Ovary (tissue), 9 donors: ENCODE results near the gene ANK3. TPM values are rescaled to one million over a fixed set of nuclear protein-coding genes. Genes with fewer than 3 reads are reported as not detected.

ENCODE experiments used
- DNase-seq, 5 donors: peaks; one replicate each; pipeline ENCODE4 v3.0.0-alpha.2; 2019 to 2020
- H3K27ac ChIP-seq, 2 donors: fragments of 200-600 bp; one replicate each; pipeline versions ENCODE4 v1.5.1 to v1.8.0; 2019 to 2022
- H3K27me3 ChIP-seq: fragments of 200-600 bp; one replicate; pipeline ENCODE4 v1.8.0; 2022
- H3K36me3 ChIP-seq: fragments of 200-600 bp; sonication (generic); one replicate; pipeline ENCODE4 v1.5.1; 2019
- H3K4me1 ChIP-seq: one replicate; pipeline ENCODE4 v1.8.1; 2013; ENCODE audit warnings: mild to moderate bottlenecking, moderate library complexity; ENCODE audit not compliant: insufficient read depth
- H3K4me3 ChIP-seq: fragments of 200-600 bp; sonication (generic); one replicate; pipeline ENCODE4 v1.5.1; 2017
- H3K9me3 ChIP-seq, 2 donors: fragments of 200-600 bp in 1 of 2; sonication (generic) in 1 of 2; one replicate each; pipeline versions ENCODE4 v1.5.1 to v1.8.1; 2013 to 2019; ENCODE audit warnings: mild to moderate bottlenecking in 1 of 2, moderate library complexity in 1 of 2
- CTCF ChIP-seq, 3 donors: fragments of 450-650 bp in 2 of 3; fragments of 200-600 bp in 1 of 3; IDR thresholded peaks; one replicate each; pipeline versions ENCODE4 v1.5.1 to v1.8.0; 2016 to 2022; ENCODE audit warnings: antibody characterized with exemption in 3 of 3, mild to moderate bottlenecking in 1 of 3
- EP300 ChIP-seq: sonication (generic); formaldehyde crosslinking; IDR thresholded peaks from one replicate; pipeline ENCODE4 v1.6.1; 2017; ENCODE audit warnings: antibody characterized with exemption
- POLR2A ChIP-seq: fragments of 450-650 bp; IDR thresholded peaks from one replicate; pipeline ENCODE4 v1.6.1; 2017; ENCODE audit warnings: antibody characterized with exemption, mild to moderate bottlenecking, moderate library complexity
- WGBS, 3 donors: extraction: QIAGEN DNeasy Blood & Tissue Kit in 1 of 3; methylation state at CpG; one replicate each; pipeline versions ENCODE4 v1.1.5 to v1.1.7; 2013 to 2017; 5-methylcytosine and 5-hydroxymethylcytosine counted together
- intact Hi-C, 4 donors: fragments of 100-400 bp; cut with DNase I; formaldehyde crosslinking; loops; one replicate each; pipeline versions ENCODE4 v1.11.0 to v1.15.1; 2022 to 2023
- polyA plus RNA-seq, 2 donors: library from polyadenylated mRNA; stranded (reverse); fragments of 200-250 nt in 1 of 2; fragments of 350-450 nt in 1 of 2; fragmentation: Illumina TruSeq in 1 of 2; extraction: RNeasy Lipid Tissue Mini Kit (QIAGEN cat#74804) in 1 of 2; gene quantifications; one replicate each; pipeline ENCODE4 v1.2.3, GENCODE V29; 2013 to 2014
- total RNA-seq, 7 donors: library from RNA; depleted of rRNA in 2 of 7; stranded (reverse); fragments of >200 nt in 2 of 7; fragmentation: NEBNext Ultra II Directional in 3 of 7; extraction: Animal tissue kit (Norgen Biotek cat#: 25700) in 3 of 7; gene quantifications; one replicate each; pipeline versions ENCODE4 v1.1.0 to v1.2.4, GENCODE V29; 2016 to 2023
- donor health status: DM: no; HTN: no; CAD: no; lungs with moderate emphysema.
- donor health status: DM: no; HTN: no; CAD: no.
- donor health status: Bipolar disorder and iron deficiency.
- donor health status: DM: yes; HTN: yes; CAD: no.
- donor health status: DM: no; HTN: no; CAD: no.
- donor health status: DM: yes; HTN: yes; CAD: no.

ANK3 gene
- total and polyA plus RNA-seq, 9 donors = 11.4 to 74.1 (median 28.3) TPM

GRCh38 chr10:60176925-60177324 lies 212.8 kb downstream of the ANK3 start:
- DNase-seq = no peak
- no peaks in the 10 kb centered on the region for H3K4me1 ChIP-seq
- WGBS, 3 donors = 77 to 97% (median 79%) methylated on average over 3 of the region's 3 CpGs
- intact Hi-C loops = no loop called here
- H3K9me3 ChIP-seq = no peaks in the 10 kb centered on the region
- H3K4me3 ChIP-seq = no peak overlapping the region
- H3K27ac ChIP-seq = no peak overlapping the region
- TF ChIP-seq CTCF (IDR thresholded peaks at IDR 0.05) (no peak), POLR2A (no peak), EP300 (no peak)
- no peaks in the 10 kb centered on the region for H3K27me3 ChIP-seq
- H3K36me3 ChIP-seq = no peaks in the 10 kb centered on the region

GRCh38 chr10:60175441-60175971 lies 214.2 kb downstream of the ANK3 start:
- TF ChIP-seq POLR2A = no peak
- no peak for TF ChIP-seq CTCF (IDR thresholded peaks at IDR 0.05)
- TF ChIP-seq EP300 = no peak
- intact Hi-C loops = no loop called here
- H3K27ac ChIP-seq = no peak overlapping the region
- no peak overlapping the region for H3K4me3 ChIP-seq
- no peaks in the 10 kb centered on the region for H3K9me3 ChIP-seq
- no peaks in the 10 kb centered on the region for H3K36me3 ChIP-seq
- no peaks in the 10 kb centered on the region for H3K4me1 ChIP-seq
- WGBS, 3 donors = 27 to 50% (median 46%) methylated on average over 4 of the region's 4 CpGs
- no peaks in the 10 kb centered on the region for H3K27me3 ChIP-seq
- DNase-seq = no peak

- no peak overlapping the region for H3K4me3 ChIP-seq
- H3K27ac ChIP-seq = no peak overlapping the region
- no peaks in the 10 kb centered on the region for H3K4me1 ChIP-seq
- no peak for DNase-seq
- no peaks in the 10 kb centered on the region for H3K27me3 ChIP-seq
- no peaks in the 10 kb centered on the region for H3K36me3 ChIP-seq
- 92 to 94% (median 93%) methylated on average over 9 of the region's 9 CpGs for WGBS, 3 donors
- intact Hi-C loops = no loop called here
- no peaks in the 10 kb centered on the region for H3K9me3 ChIP-seq
- TF ChIP-seq CTCF (IDR thresholded peaks at IDR 0.05) (no peak), EP300 (no peak), POLR2A (no peak)
Observed at GRCh38 chr10:60172363-60172990, 217.2 kb downstream of the ANK3 start.

- H3K4me3 ChIP-seq = no peak overlapping the region
- WGBS, 3 donors = 93 to 95% (median 94%) methylated on average over 2 of the region's 2 CpGs
- intact Hi-C loops = no loop called here
- H3K9me3 ChIP-seq = no peaks in the 10 kb centered on the region
- no peaks in the 10 kb centered on the region for H3K4me1 ChIP-seq
- no peak overlapping the region for H3K27ac ChIP-seq
- no peaks in the 10 kb centered on the region for H3K27me3 ChIP-seq
- DNase-seq = no peak
- no peaks in the 10 kb centered on the region for H3K36me3 ChIP-seq
- no peak for TF ChIP-seq CTCF (IDR thresholded peaks at IDR 0.05)
- no peak for TF ChIP-seq POLR2A
- TF ChIP-seq EP300 = no peak
Observed at GRCh38 chr10:60171436-60172013, 218.2 kb downstream of the ANK3 start.
